Frontal cortex (tissue), 1 donor: ENCODE data around the gene PNPLA8. TPM values are rescaled to one million over a fixed set of nuclear protein-coding genes. Genes with fewer than 3 reads are reported as not detected.

Experiments
- total RNA-seq: library from RNA; depleted of rRNA; stranded (reverse); fragments of >200 nt; gene quantifications from one replicate; pipeline ENCODE4 v1.2.3, GENCODE V29; 2014

PNPLA8 gene
- total RNA-seq, 1 donor from 2014 or later, result 85.6 TPM

Other genes starting within 250 kb of the PNPLA8 start
- gene NRCAM, start 69.7 kb downstream of the PNPLA8 start, total RNA-seq, result 143 TPM
- gene THAP5, start 43.6 kb upstream of the PNPLA8 start, total RNA-seq, result 78.3 TPM
- 66.4 TPM for gene DNAJB9, start 43.7 kb upstream of the PNPLA8 start, total RNA-seq